Erythroblast (primary cell): ENCODE data around the gene WSCD2.

ENCODE experiments used
- GATA1 ChIP-seq: IDR thresholded peaks from 2 replicates; pipeline ENCODE4 v1.6.1; 2011; ENCODE audit warnings: low read depth, mild to moderate bottlenecking, control low read depth, low read length, moderate library complexity
- POLR2A ChIP-seq: IDR thresholded peaks from 2 replicates; pipeline ENCODE4 v1.6.1; 2011; ENCODE audit warnings: mild to moderate bottlenecking, low read length

DNA sequence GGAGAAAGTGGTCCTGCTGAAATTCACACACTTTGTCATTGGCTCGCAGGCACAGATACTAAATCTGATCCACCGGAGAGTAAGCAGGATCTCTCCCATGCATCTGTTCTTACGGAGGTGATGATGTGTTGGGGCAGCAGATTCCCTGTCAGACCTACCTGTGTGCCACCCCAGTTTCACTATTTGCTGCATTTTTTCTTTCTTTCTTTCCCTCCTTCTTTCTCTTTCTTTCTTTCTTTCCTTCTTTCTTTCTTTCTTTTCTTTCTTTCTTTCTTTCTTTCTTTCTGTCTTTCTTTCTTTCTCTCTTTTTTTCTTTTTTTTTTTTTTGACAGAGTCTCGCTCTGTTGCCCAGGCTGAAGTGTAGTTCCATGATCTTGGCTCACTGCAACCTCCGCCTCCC is 37.4 kb downstream of the WSCD2 start:
- TF ChIP-seq POLR2A (no peak), GATA1 (no peak)
